IMR-90 (cell line): ENCODE measurements around the gene HSD3B1. TPM values are rescaled to one million over a fixed set of nuclear protein-coding genes. Genes with fewer than 3 reads are reported as not detected.

Source experiments
- ATAC-seq: fragments of 200-7000 bp; cut with Tn5 transposase; 2 replicates; pipeline ENCODE4 v1.9.1; 2020; ENCODE audit warnings: low read depth, mild to moderate bottlenecking, moderate library complexity
- BruUV-seq: library from RNA; stranded (reverse); fragments of 400-500 nt; replicated peaks from 2 replicates; lab custom pipeline; 2021; lab: Mats Ljungman, UMichigan
- CTCF ChIA-PET: fragments of 300-600 bp; formaldehyde crosslinking; extraction: SDS; loops from one replicate; lab custom pipeline; 2021; ENCODE audit warnings: antibody characterized with exemption; lab: Yijun Ruan, JAX
- POLR2A ChIA-PET: fragments of 300-600 bp; sonication (Branson Sonifier 250); formaldehyde crosslinking; loops from one replicate; lab custom pipeline; 2022; ENCODE audit warnings: antibody characterized with exemption; ENCODE audit not compliant: unreplicated experiment; lab: Charles Lee
- DNase-seq: peaks from one replicate; pipeline ENCODE4 v3.0.0; 2013
- H2AFZ ChIP-seq: replicated peaks from 2 replicates; pipeline ENCODE3; 2013; ENCODE audit warnings: low read length, mild to moderate bottlenecking; ENCODE audit not compliant: poor library complexity
- H2AK5ac ChIP-seq: 2 replicates; pipeline ENCODE4 v1.6.1; 2013; ENCODE audit warnings: low read depth, low read length, inconsistent platforms
- H2AK9ac ChIP-seq: replicated peaks from 2 replicates; pipeline ENCODE3; 2013; ENCODE audit warnings: mild to moderate bottlenecking, low read depth, low read length, moderate library complexity; ENCODE audit not compliant: poor library complexity
- H2BK120ac ChIP-seq: 2 replicates; pipeline ENCODE4 v1.6.1; 2013; ENCODE audit warnings: low read depth, low read length, inconsistent platforms
- H2BK15ac ChIP-seq: 3 replicates; pipeline ENCODE4 v1.6.1; 2013; ENCODE audit warnings: low read depth, low read length, inconsistent platforms
- H2BK20ac ChIP-seq: 2 replicates; pipeline ENCODE4 v1.6.1; 2013; ENCODE audit warnings: low read depth, mild to moderate bottlenecking, inconsistent platforms, low read length, moderate library complexity
- H2BK5ac ChIP-seq: 2 replicates; pipeline ENCODE4 v1.6.1; 2013; ENCODE audit warnings: mild to moderate bottlenecking, low read depth, low read length, inconsistent platforms; ENCODE audit not compliant: poor library complexity, severe bottlenecking
- H3K14ac ChIP-seq: replicated peaks from 2 replicates; pipeline ENCODE4 v1.6.1; 2013; ENCODE audit warnings: low read depth, low read length, inconsistent platforms
- H3K18ac ChIP-seq: 2 replicates; pipeline ENCODE4 v1.6.1; 2013; ENCODE audit warnings: low read depth, low read length, control low read depth
- H3K23ac ChIP-seq: 2 replicates; pipeline ENCODE4 v1.6.1; 2013; ENCODE audit warnings: low read depth, low read length, inconsistent platforms
- H3K27ac ChIP-seq: 2 replicates; pipeline ENCODE4 v1.5.1; 2013; ENCODE audit warnings: mild to moderate bottlenecking, control low read depth, low read length; ENCODE audit not compliant: insufficient read depth
- H3K27me3 ChIP-seq: 2 replicates; pipeline ENCODE4 v1.6.1; 2013; ENCODE audit warnings: low read length; ENCODE audit not compliant: control insufficient read depth, insufficient read depth
- H3K36me3 ChIP-seq: 2 replicates; pipeline ENCODE4 v1.6.1; 2013; ENCODE audit warnings: low read length, mixed read lengths; ENCODE audit not compliant: control insufficient read depth, insufficient read depth
- H3K4ac ChIP-seq: 2 replicates; pipeline ENCODE4 v1.6.1; 2013; ENCODE audit warnings: low read depth, low read length, inconsistent platforms
- H3K4me1 ChIP-seq: 2 replicates; pipeline ENCODE4 v1.6.1; 2013; ENCODE audit warnings: low read length, mixed read lengths; ENCODE audit not compliant: control insufficient read depth, insufficient read depth
- H3K4me2 ChIP-seq: 2 replicates; pipeline ENCODE4 v1.6.1; 2013; ENCODE audit warnings: low read depth, mild to moderate bottlenecking, control low read depth, low read length, moderate library complexity
- H3K4me3 ChIP-seq: 2 replicates; pipeline ENCODE4 v1.5.1; 2013; ENCODE audit warnings: low read depth, mild to moderate bottlenecking, control low read depth, low read length, moderate library complexity; ENCODE audit not compliant: insufficient read depth
- H3K56ac ChIP-seq: 2 replicates; pipeline ENCODE4 v1.6.1; 2013; ENCODE audit warnings: low read length, inconsistent platforms; ENCODE audit not compliant: insufficient read depth; ENCODE audit errors: extremely low read depth
- H3K79me1 ChIP-seq, 2 experiments: 2 replicates each; pipeline ENCODE4 v1.6.1; 2013; ENCODE audit warnings: low read length in 2 of 2, inconsistent platforms in 1 of 2, low read depth in 1 of 2
- H3K9ac ChIP-seq: 2 replicates; pipeline ENCODE4 v1.6.1; 2013; ENCODE audit warnings: low read depth, low read length, control low read depth
- H3K9me1 ChIP-seq: 2 replicates; pipeline ENCODE4 v1.6.1; 2013; ENCODE audit warnings: low read length, inconsistent platforms; ENCODE audit not compliant: insufficient read depth
- H3K9me3 ChIP-seq: 2 replicates; pipeline ENCODE4 v1.6.1; 2013; ENCODE audit warnings: low read length; ENCODE audit not compliant: control insufficient read depth, insufficient read depth
- H4K20me1 ChIP-seq: 2 replicates; pipeline ENCODE4 v1.6.1; 2013; ENCODE audit warnings: low read length, inconsistent platforms; ENCODE audit not compliant: insufficient read depth
- H4K5ac ChIP-seq: 2 replicates; pipeline ENCODE4 v1.6.1; 2013; ENCODE audit warnings: mild to moderate bottlenecking, low read depth, low read length, control low read depth
- H4K8ac ChIP-seq, 2 experiments: 2 replicates each; pipeline ENCODE4 v1.6.1; 2013; ENCODE audit warnings: low read depth in 2 of 2, low read length in 2 of 2, control low read depth in 1 of 2, inconsistent platforms in 1 of 2
- H4K91ac ChIP-seq: 2 replicates; pipeline ENCODE4 v1.6.1; 2013; ENCODE audit warnings: low read depth, low read length, inconsistent platforms; ENCODE audit not compliant: insufficient read depth
- BHLHE40 ChIP-seq: fragments of 150-350 bp; IDR thresholded peaks from 2 replicates; pipeline ENCODE4 v1.6.1; 2016; ENCODE audit warnings: mild to moderate bottlenecking, low read depth, low read length
- CEBPB ChIP-seq: IDR thresholded peaks from 2 replicates; pipeline ENCODE4 v1.6.1; 2012; ENCODE audit warnings: low read depth, low read length, improper control_type of control experiment
- CHD1 ChIP-seq: IDR thresholded peaks from 2 replicates; pipeline ENCODE4 v1.6.1; 2012; ENCODE audit warnings: low read depth, low read length, improper control_type of control experiment
- ELK1 ChIP-seq: fragments of 150-350 bp; IDR thresholded peaks from 2 replicates; pipeline ENCODE4 v1.6.1; 2016; ENCODE audit warnings: low read depth, mild to moderate bottlenecking, low read length, moderate library complexity, borderline replicate concordance
- FOS ChIP-seq: fragments of 150-350 bp; IDR thresholded peaks from 2 replicates; pipeline ENCODE4 v1.6.1; 2016; ENCODE audit warnings: low read depth, low read length
- MAFK ChIP-seq: IDR thresholded peaks from 2 replicates; pipeline ENCODE4 v1.6.1; 2012; ENCODE audit warnings: low read depth, low read length, improper control_type of control experiment
- MAZ ChIP-seq: IDR thresholded peaks from 2 replicates; pipeline ENCODE4 v1.6.1; 2012; ENCODE audit warnings: low read depth, mild to moderate bottlenecking, low read length, improper control_type of control experiment, moderate library complexity, borderline replicate concordance
- MXI1 ChIP-seq: IDR thresholded peaks from 2 replicates; pipeline ENCODE4 v1.6.1; 2012; ENCODE audit warnings: low read depth, mild to moderate bottlenecking, low read length, moderate library complexity, borderline replicate concordance
- NFE2L2 ChIP-seq: fragments of 150-350 bp; IDR thresholded peaks from 2 replicates; pipeline ENCODE4 v1.6.1; 2016; ENCODE audit warnings: low read depth, mild to moderate bottlenecking, low read length
- POLR2A ChIP-seq: IDR thresholded peaks from 2 replicates; pipeline ENCODE4 v1.6.1; 2012; ENCODE audit warnings: mild to moderate bottlenecking, low read depth, low read length
- RAD21 ChIP-seq: IDR thresholded peaks from 2 replicates; pipeline ENCODE4 v1.6.1; 2012; ENCODE audit warnings: low read length, improper control_type of control experiment
- RCOR1 ChIP-seq: IDR thresholded peaks from 2 replicates; pipeline ENCODE4 v1.6.1; 2012; ENCODE audit warnings: mild to moderate bottlenecking, low read length, improper control_type of control experiment; ENCODE audit not compliant: insufficient replicate concordance
- RFX5 ChIP-seq: IDR thresholded peaks from 2 replicates; pipeline ENCODE4 v1.8.0; 2012; ENCODE audit warnings: low read depth, mild to moderate bottlenecking, low read length, moderate library complexity
- SMC3 ChIP-seq: fragments of 150-350 bp; IDR thresholded peaks from 2 replicates; pipeline ENCODE4 v1.6.1; 2016; ENCODE audit warnings: low read depth, mild to moderate bottlenecking, antibody characterized with exemption, low read length, moderate library complexity
- USF2 ChIP-seq: fragments of 150-350 bp; IDR thresholded peaks from 2 replicates; pipeline ENCODE4 v1.6.1; 2017; ENCODE audit warnings: mild to moderate bottlenecking, antibody characterized with exemption, low read length, low read depth
- WGBS, 2 experiments: methylation state at CpG; one replicate each; pipeline versions ENCODE4 v1.1.5 to v1.1.7; 2013; ENCODE audit warnings: missing lambda C conversion rate in 2 of 2; ENCODE audit not compliant: insufficient read length in 1 of 2; ENCODE audit errors: extremely low coverage in 2 of 2; 5-methylcytosine and 5-hydroxymethylcytosine counted together
- dilution Hi-C: fragments of 300-500 bp; cut with HindIII; formaldehyde crosslinking; loops from one replicate; pipeline ENCODE4 v1.14.3; 2018; ENCODE audit warnings: low sequenced_read_pairs; ENCODE audit not compliant: unreplicated experiment
- in situ Hi-C: fragments of 300-500 bp; cut with MboI; formaldehyde crosslinking; loops from 3 replicates; pipeline ENCODE4 v1.14.3; 2019; ENCODE audit warnings: low sequenced_read_pairs, inconsistent platforms, mixed read lengths
- intact Hi-C: fragments of 100-400 bp; cut with micrococcal nuclease; formaldehyde crosslinking; loops from 2 replicates; pipeline ENCODE4 v1.10.0; 2022
- polyA plus RNA-seq, 3 experiments: library from polyadenylated mRNA; depleted of rRNA; stranded (reverse); fragments of >200 nt; gene quantifications; 2 replicates each; pipeline ENCODE4 v1.2.3, GENCODE V29; 2012; ENCODE audit warnings: low replicate concordance in 1 of 3
- total RNA-seq: library from RNA; depleted of rRNA; stranded (reverse); fragments of >200 nt; gene quantifications from 2 replicates; pipeline ENCODE4 v1.2.3, GENCODE V29; 2012
- TF ChIP-seq, protein P1 (sequence below): conservative IDR thresholded peaks from 2 replicates; pipeline ENCODE4 v1.5.1; 2012; ENCODE audit warnings: mild to moderate bottlenecking, low read depth, low read length, improper control_type of control experiment

HSD3B1 gene
- total and polyA plus RNA-seq, 2 of the 4 experiments (the other 2 are of a cell fraction) = not detected

DNA sequence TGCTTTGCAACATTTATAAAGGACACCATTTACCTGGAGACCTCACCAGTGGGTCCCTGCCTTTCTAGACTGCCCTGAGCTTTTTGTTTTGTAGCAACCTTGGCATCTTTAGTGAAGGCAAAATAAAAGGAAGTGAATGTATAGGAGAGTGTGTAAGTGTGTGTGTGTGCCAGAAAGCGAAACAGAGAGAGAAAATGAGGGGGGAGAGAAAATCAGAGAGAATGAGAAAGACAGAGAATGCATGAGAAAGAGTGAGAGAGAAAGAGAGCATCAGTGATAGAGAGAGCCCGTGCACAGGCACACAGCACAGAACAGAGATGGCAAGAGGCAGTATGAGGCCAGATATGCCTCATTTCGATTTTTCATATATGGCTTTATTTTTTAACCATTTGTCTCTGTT, 57.5 kb downstream of the HSD3B1 start:
- Histone ChIP-seq H3K79me1 (no peaks in the 10 kb centered on the region), H2AFZ (no peak overlapping the region), H3K14ac (no peak overlapping the region), H4K91ac (no peak overlapping the region), H4K8ac (no peak overlapping the region), H3K56ac (no peak overlapping the region), H3K9me3 (no peaks in the 10 kb centered on the region), H3K23ac (no peak overlapping the region), H4K5ac (no peak overlapping the region), H3K9me1 (no peaks in the 10 kb centered on the region), H2BK120ac (no peak overlapping the region), H3K4ac (no peak overlapping the region), H3K36me3 (no peaks in the 10 kb centered on the region), H3K4me1 (no peaks in the 10 kb centered on the region), H2BK5ac (no peak overlapping the region), H2BK20ac (no peak overlapping the region), H3K4me3 (no peak overlapping the region), H3K4me2 (no peak overlapping the region), H3K27ac (no peak overlapping the region), H2BK15ac (no peak overlapping the region), H2AK9ac (no peak overlapping the region), H2AK5ac (no peak overlapping the region), H3K9ac (no peak overlapping the region), H3K27me3 (peaks cover 13% of the 10 kb centered on the region), H3K18ac (no peak overlapping the region), H4K20me1 (no peaks in the 10 kb centered on the region)
- POLR2A ChIA-PET = no interaction called here
- in situ Hi-C loops (no loop called here), dilution Hi-C loops (no loop called here), intact Hi-C loops (no loop called here)
- no peak for TF ChIP-seq ELK1
- TF ChIP-seq MAFK = no peak
- no peak for TF ChIP-seq SMC3
- TF ChIP-seq CHD1 = no peak
- no peak for TF ChIP-seq FOS
- no peak for TF ChIP-seq POLR2A
- TF ChIP-seq BHLHE40 = no peak
- TF ChIP-seq RCOR1 = no peak
- TF ChIP-seq MAZ = no peak
- TF ChIP-seq, protein P1, sequence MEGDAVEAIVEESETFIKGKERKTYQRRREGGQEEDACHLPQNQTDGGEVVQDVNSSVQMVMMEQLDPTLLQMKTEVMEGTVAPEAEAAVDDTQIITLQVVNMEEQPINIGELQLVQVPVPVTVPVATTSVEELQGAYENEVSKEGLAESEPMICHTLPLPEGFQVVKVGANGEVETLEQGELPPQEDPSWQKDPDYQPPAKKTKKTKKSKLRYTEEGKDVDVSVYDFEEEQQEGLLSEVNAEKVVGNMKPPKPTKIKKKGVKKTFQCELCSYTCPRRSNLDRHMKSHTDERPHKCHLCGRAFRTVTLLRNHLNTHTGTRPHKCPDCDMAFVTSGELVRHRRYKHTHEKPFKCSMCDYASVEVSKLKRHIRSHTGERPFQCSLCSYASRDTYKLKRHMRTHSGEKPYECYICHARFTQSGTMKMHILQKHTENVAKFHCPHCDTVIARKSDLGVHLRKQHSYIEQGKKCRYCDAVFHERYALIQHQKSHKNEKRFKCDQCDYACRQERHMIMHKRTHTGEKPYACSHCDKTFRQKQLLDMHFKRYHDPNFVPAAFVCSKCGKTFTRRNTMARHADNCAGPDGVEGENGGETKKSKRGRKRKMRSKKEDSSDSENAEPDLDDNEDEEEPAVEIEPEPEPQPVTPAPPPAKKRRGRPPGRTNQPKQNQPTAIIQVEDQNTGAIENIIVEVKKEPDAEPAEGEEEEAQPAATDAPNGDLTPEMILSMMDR = no peak
- no peak for TF ChIP-seq MXI1
- no peak for TF ChIP-seq USF2
- no peak for TF ChIP-seq RAD21
- TF ChIP-seq CEBPB = no peak
- no peak for TF ChIP-seq NFE2L2
- TF ChIP-seq RFX5 = no peak
- CTCF ChIA-PET = no interaction called here
- 35 to 100% methylated on average over 1 to 2 of the region's 3 CpGs for WGBS, 2 experiments
- DNase-seq (no peak), ATAC-seq (no peak)
- no TSS peak for BruUV-seq
